IMR-90 (cell line): Measurements from ENCODE around the gene COPB1.

Source experiments
- CEBPB ChIP-seq: IDR thresholded peaks from 2 replicates; pipeline ENCODE4 v1.6.1; 2012; ENCODE audit warnings: low read depth, low read length, improper control_type of control experiment
- CHD1 ChIP-seq: IDR thresholded peaks from 2 replicates; pipeline ENCODE4 v1.6.1; 2012; ENCODE audit warnings: low read depth, low read length, improper control_type of control experiment
- ELK1 ChIP-seq: fragments of 150-350 bp; IDR thresholded peaks from 2 replicates; pipeline ENCODE4 v1.6.1; 2016; ENCODE audit warnings: low read depth, mild to moderate bottlenecking, low read length, moderate library complexity, borderline replicate concordance
- FOS ChIP-seq: fragments of 150-350 bp; IDR thresholded peaks from 2 replicates; pipeline ENCODE4 v1.6.1; 2016; ENCODE audit warnings: low read depth, low read length
- MAFK ChIP-seq: IDR thresholded peaks from 2 replicates; pipeline ENCODE4 v1.6.1; 2012; ENCODE audit warnings: low read depth, low read length, improper control_type of control experiment
- MXI1 ChIP-seq: IDR thresholded peaks from 2 replicates; pipeline ENCODE4 v1.6.1; 2012; ENCODE audit warnings: low read depth, mild to moderate bottlenecking, low read length, moderate library complexity, borderline replicate concordance
- NFE2L2 ChIP-seq: fragments of 150-350 bp; IDR thresholded peaks from 2 replicates; pipeline ENCODE4 v1.6.1; 2016; ENCODE audit warnings: low read depth, mild to moderate bottlenecking, low read length
- POLR2A ChIP-seq: IDR thresholded peaks from 2 replicates; pipeline ENCODE4 v1.6.1; 2012; ENCODE audit warnings: mild to moderate bottlenecking, low read depth, low read length
- RAD21 ChIP-seq: IDR thresholded peaks from 2 replicates; pipeline ENCODE4 v1.6.1; 2012; ENCODE audit warnings: low read length, improper control_type of control experiment
- RCOR1 ChIP-seq: IDR thresholded peaks from 2 replicates; pipeline ENCODE4 v1.6.1; 2012; ENCODE audit warnings: mild to moderate bottlenecking, low read length, improper control_type of control experiment; ENCODE audit not compliant: insufficient replicate concordance
- RFX5 ChIP-seq: IDR thresholded peaks from 2 replicates; pipeline ENCODE4 v1.8.0; 2012; ENCODE audit warnings: low read depth, mild to moderate bottlenecking, low read length, moderate library complexity
- SMC3 ChIP-seq: fragments of 150-350 bp; IDR thresholded peaks from 2 replicates; pipeline ENCODE4 v1.6.1; 2016; ENCODE audit warnings: low read depth, mild to moderate bottlenecking, antibody characterized with exemption, low read length, moderate library complexity
- USF2 ChIP-seq: fragments of 150-350 bp; IDR thresholded peaks from 2 replicates; pipeline ENCODE4 v1.6.1; 2017; ENCODE audit warnings: mild to moderate bottlenecking, antibody characterized with exemption, low read length, low read depth
- TF ChIP-seq, protein P1 (sequence below): conservative IDR thresholded peaks from 2 replicates; pipeline ENCODE4 v1.5.1; 2012; ENCODE audit warnings: mild to moderate bottlenecking, low read depth, low read length, improper control_type of control experiment

- TF ChIP-seq RFX5 = no peak
- TF ChIP-seq, protein P1, sequence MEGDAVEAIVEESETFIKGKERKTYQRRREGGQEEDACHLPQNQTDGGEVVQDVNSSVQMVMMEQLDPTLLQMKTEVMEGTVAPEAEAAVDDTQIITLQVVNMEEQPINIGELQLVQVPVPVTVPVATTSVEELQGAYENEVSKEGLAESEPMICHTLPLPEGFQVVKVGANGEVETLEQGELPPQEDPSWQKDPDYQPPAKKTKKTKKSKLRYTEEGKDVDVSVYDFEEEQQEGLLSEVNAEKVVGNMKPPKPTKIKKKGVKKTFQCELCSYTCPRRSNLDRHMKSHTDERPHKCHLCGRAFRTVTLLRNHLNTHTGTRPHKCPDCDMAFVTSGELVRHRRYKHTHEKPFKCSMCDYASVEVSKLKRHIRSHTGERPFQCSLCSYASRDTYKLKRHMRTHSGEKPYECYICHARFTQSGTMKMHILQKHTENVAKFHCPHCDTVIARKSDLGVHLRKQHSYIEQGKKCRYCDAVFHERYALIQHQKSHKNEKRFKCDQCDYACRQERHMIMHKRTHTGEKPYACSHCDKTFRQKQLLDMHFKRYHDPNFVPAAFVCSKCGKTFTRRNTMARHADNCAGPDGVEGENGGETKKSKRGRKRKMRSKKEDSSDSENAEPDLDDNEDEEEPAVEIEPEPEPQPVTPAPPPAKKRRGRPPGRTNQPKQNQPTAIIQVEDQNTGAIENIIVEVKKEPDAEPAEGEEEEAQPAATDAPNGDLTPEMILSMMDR = no peak
- no peak for TF ChIP-seq RAD21
- no peak for TF ChIP-seq POLR2A
- no peak for TF ChIP-seq FOS
- TF ChIP-seq MAFK = no peak
- TF ChIP-seq SMC3 = no peak
- TF ChIP-seq RCOR1 = no peak
- TF ChIP-seq ELK1 = no peak
- TF ChIP-seq CEBPB = no peak
- TF ChIP-seq MXI1 = no peak
- TF ChIP-seq USF2 = no peak
- no peak for TF ChIP-seq NFE2L2
- no peak for TF ChIP-seq CHD1
Observed at GRCh38 chr11:14543260-14543659, 43.6 kb upstream of the COPB1 start.
